ENCODE results near the gene OAF.
A peak's percentile ranks its signal among the peaks of the same experiment; 100 is the strongest.

Gene OAF

GRCh38 chr11:120184371-120184945, 26.4 kb upstream of the OAF start:
- no peak for DNase-seq (ENCODE audit: low spot score)

DNA sequence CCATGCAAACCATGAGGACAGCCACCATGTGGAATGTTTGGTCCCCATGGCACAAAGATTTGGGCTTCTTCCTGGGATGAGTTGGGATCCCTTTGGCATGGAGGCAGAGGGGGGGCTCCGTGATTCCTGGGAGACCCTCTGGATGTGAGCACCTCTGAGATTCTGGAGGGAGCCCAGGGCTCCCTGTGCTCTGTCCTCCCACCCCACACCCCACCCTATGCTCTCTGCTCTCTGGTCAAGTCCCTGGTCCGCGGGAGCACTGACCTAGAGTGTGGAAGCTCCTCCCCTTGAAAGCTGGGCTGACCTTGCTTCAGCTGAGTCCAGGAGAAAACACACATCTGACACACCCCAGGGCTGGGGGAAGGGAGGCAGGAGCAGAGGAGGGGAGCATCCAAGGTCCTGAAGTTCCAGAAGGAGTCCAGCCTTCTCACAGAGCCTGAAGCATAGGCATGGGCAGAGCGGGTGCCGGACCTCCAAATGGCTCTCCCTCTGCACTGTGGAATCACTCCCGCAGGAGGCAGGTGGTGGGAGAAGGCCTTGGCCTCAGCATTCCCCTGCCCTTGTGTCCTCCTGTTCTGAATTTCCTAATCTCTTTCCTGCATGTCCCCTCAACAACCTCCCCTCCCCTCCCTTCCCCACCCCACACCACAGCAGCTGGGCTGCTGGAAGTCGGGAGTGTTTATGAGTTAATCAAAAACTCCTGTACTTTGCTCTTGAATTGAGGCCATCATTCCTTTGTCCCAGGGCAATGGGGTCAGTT, 25.7 kb upstream of the OAF start:
- DNase-seq (ENCODE audit: low spot score): peak; percentile 83

DNA sequence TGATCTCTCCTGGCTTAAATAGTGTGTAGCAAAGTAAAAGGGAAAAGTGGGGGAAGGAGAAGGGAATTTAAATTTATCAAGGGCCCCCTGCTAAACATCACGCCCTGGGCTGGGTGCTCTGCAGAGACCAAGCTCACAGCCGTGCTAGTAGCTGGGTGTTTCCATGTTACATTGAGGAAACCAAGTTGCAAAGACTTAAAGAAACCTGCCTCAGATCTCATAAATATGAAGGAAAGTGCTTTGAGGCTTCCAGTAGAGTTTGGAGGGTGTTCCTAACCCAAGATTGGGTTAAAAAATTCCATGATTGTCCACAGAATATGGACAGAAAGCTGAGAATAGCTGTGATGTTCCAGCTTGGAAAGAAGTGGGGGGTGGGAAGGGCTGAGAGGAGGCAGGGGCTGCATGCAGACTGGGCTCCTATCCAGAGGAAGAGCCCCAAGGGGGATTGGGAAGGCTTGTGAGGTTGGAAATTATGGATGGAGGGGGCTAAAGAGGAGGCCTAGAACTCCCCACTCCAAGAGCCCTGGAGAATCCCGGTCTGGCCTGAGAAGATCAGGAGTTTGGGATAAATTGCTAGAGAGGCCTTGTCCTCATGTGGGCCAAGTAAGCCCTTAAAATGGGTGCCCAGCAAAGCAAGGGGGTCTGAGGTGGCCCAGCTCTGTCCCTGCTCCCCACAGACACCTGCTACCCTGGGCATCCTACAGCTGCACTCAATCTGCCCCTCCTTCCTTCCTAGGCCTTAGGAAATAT, 25.0 kb upstream of the OAF start:
- DNase-seq (ENCODE audit: low spot score): no peak

DNA sequence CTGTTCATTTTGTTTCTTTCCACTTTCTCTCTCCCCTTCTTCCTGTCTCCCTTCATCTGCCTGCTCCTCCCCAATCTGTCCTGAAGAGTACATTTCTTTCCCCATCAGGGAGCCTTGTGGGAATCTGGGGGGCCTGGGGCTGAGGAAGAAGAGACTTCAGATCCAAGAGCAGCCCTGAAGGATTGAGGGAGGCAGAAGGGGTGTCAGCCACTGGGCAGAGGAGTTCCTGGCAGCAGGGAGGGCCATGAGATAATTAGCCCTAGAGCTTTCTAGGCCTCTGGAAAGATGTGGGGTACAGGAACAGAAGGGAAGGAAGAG, 24.4 kb upstream of the OAF start:
- no peak for DNase-seq (ENCODE audit: low spot score)

- no peak for DNase-seq (ENCODE audit: low spot score)
These were observed 23.8 kb upstream of the OAF start for GRCh38 chr11:120186774-120187591.

DNA sequence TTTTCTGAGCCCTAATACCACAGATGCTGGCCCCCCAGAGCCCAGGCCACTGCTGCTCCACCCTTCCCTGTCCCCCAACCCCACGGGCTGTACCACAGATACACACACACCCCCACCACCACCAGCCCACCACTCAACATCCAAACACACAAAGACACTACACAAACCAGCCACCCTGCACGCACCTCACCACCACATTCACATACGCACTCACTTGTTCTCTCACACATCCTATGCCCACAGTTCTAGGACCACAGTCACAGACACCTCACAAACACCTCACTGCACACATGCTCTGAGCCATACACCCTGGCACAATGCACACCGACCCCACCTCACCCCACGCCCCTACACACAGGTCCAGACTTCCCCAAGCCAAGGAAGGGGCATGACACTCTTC, 22.5 kb upstream of the OAF start:
- no peak for DNase-seq (ENCODE audit: low spot score)

GRCh38 chr11:120188811-120189455, 21.9 kb upstream of the OAF start:
- no peak for DNase-seq (ENCODE audit: low spot score)

- no peak for DNase-seq (ENCODE audit: low spot score)
These were observed 19.8 kb upstream of the OAF start for GRCh38 chr11:120191058-120191457.

DNA sequence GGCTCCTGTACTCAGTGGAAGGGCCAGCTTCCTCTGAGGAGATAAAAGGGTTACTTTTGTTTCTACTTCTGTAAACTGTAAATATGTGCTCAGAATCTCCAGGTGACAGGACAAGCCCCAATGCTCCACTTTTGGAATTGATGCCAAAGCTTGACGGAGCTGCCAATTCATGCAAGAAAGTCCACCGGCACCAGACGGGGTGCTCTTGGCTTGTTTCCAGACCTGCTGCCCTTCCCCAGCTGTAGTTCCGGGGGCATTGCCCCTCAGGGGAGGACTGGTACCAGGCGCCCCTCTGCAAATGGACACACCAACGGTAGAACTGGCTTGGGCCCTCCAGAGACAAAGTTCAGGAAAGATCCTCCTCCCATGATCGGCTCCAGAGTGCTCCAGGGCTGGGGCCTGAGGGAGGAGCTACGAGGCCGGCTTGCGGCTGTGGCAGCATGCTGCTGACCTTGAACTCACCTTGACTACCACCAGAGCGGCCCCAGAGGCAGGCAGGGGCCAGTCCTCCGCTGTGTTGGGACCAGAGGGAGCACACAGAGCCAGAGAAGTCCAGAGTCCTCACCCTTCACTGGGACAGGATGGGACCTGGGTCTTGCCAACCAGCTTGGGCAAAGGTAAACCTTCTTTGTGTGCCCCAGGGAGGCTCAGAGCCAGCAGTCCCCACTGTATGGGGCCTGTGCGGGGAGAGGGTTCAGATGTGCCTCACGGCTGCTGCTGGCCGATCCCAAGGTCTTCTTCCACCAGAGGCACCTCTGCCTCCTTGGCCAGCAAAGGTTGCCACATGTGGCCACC, 17.8 kb upstream of the OAF start:
- no peak for DNase-seq (ENCODE audit: low spot score)

DNA sequence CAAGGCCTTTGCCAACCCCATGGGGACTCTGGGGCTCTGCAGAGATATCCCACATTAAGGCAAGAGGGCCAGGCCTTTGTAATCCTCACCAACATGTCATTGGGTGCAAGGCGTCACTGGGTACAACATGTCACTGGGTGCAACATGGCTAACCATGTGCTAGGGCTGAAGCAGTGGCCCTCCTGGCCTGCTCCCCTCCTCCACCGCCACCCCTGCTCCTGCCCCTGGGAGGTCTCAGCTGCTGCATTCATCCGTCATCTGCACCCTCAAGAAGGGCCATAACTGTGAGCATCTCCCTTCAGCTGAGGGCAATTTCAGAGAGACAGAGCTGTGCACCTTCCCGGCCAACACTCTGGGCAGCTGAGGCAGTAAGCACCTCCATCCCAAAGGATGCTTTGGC, 16.7 kb upstream of the OAF start:
- no peak for DNase-seq (ENCODE audit: low spot score)

DNA sequence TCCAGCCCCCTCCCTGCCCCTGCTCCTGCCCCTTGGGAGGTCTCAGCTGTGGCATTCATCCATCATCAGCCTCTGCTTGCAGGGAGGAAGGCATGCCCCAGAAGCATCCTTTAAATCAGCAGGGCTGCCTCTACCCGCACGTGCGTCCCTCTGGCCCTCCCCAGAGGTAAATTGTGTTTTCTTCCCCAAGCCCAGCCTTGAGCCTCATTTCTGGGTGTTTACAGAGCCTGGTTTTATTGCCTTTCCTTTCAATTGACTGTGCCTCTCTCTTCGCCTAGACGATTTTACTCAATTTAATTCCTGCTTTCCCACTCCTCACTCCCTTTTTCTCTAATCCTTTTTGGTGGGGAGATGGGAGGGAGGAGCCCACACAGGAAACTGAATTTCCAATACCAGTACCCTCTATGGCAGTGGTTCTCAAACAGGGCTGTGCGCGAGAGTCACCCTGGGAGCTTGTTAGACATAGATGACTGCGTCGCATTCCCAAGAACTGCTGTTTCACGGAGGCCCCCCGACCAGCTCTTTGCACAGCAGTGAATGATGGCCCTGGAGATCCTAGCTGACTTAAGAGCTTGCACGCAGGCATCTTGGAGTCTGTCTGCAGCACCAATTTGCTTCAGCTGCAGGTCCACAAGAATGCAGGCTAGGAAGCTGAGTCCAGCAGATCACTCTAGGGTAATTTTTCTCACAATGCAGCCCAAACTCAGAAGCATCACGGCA, 15.1 kb upstream of the OAF start:
- no peak for DNase-seq (ENCODE audit: low spot score)

- DNase-seq (ENCODE audit: low spot score): no peak
These were observed 14.0 kb upstream of the OAF start for GRCh38 chr11:120196826-120197225.

- no peak for DNase-seq (ENCODE audit: low spot score)
These were observed 13.5 kb upstream of the OAF start for GRCh38 chr11:120197251-120197891.

DNA sequence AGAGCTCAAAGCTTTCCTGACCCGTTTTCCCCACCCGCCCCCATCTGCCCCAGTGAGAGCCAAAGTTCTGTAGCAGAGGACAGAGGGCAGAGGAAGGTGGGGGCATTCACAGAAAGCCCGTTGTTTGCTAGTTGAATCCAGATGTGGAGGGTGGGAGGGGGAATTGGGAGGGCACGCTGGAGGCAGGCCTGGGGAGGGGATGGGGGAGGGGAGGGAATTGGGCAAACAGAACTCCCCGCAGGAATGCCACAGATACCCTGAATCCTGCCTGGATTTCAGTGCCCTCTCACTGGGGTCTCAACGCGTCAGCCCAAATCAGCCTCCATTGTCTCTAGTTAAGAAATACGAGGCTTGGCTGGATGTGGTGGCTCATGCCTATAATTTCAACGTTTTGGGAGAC, 12.9 kb upstream of the OAF start:
- no peak for DNase-seq (ENCODE audit: low spot score)

- no peak for DNase-seq (ENCODE audit: low spot score)
These were observed 12.4 kb upstream of the OAF start for GRCh38 chr11:120198403-120198786.

DNA sequence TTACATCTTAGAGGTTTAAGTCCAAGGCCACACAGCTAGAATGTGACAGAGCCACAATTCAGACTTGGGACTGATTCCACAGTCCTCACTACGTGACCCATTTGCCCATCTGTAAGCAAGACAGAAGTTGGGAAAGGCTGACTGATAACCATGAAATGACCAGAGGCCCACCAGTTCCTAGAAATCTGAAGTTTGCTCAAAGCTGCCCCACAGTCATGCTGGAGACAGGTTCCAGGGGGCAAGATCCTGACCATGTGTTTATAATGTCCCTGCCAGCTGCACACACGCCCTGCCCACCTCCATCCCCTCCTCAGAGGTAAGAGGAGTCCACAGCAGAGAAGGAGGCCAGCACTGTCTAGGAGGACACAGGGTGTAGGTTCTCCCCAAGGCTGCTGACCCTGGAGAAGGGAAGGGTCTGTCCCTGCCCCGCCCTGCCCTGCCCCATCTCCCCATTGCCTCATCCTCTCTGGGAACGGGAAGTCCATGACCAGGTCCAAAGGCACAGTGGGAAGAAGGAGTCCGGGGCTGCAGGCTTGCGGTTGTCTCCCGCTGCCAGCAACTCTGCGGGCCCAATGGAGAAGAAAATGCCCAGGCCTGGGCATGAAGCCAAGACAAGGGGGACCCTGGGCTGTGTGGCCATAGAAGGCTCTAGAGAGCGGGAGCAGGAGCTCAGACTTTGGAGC, 11.9 kb upstream of the OAF start:
- no peak for DNase-seq (ENCODE audit: low spot score)

- DNase-seq (ENCODE audit: low spot score): no peak
These were observed 11.2 kb upstream of the OAF start for GRCh38 chr11:120199613-120200012.

- DNase-seq (ENCODE audit: low spot score): no peak
These were observed 10.2 kb upstream of the OAF start for GRCh38 chr11:120200677-120201076.

DNA sequence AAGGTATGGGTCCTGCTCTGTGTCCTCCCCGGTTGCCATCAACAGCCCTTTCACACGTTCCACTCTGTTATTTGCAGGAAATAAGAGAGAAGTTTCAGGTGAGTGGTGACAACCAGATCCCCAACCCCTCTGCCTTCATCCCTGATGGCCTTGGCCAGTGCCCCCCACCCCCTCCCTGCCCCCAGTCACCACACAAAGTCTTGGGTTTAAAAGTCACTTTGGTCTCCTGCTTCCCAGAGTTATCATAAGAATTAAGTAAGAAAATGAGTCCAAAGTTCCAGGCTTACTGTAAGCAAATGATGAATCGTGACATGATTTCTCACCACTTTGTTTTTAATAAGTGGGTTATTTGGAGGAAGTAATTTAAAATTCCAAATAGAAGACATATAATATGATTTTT, 9.2 kb upstream of the OAF start:
- DNase-seq (ENCODE audit: low spot score): no peak

DNA sequence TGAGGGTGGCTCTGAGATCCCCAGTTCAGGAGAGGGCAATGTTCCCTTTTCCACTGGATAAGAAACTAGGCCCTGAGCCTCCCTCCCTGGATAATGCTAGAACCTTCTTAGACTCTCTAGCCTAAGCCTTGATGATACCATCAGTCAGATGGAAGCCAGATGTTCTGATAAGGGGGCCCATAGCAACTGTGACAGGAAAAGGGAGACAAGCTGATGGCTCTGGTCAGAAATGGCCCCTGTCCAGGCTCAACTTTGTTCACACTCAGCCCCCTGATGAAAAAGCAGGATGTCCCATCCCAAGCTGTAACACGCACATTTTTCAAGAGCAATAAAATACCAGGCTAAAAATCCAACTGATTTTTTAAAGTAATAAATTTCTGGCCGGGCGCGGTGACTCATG, 7.2 kb upstream of the OAF start:
- DNase-seq (ENCODE audit: low spot score): no peak
